Ascending aorta (tissue), 2 donors: ENCODE data around the gene INTS3. TPM values are rescaled to one million over a fixed set of nuclear protein-coding genes. Genes with fewer than 3 reads are reported as not detected.

ENCODE experiments used
- DNase-seq, 2 donors: peaks; one replicate each; pipeline ENCODE4 v3.0.0-alpha.2; 2019; ENCODE audit warnings: low spot score in 2 of 2
- H3K27ac ChIP-seq, 2 donors: fragments of 200-600 bp; sonication (generic); one replicate each; pipeline ENCODE4 v1.5.1; 2016 to 2017; ENCODE audit warnings: mild to moderate bottlenecking in 1 of 2
- H3K27me3 ChIP-seq: fragments of 200-600 bp; sonication (generic); one replicate; pipeline ENCODE4 v1.5.1; 2017
- H3K36me3 ChIP-seq, 2 donors: fragments of 200-600 bp; sonication (generic); one replicate each; pipeline ENCODE4 v1.5.1; 2016
- H3K4me1 ChIP-seq, 2 donors: fragments of 200-600 bp; sonication (generic); one replicate each; pipeline ENCODE4 v1.5.1; 2016 to 2017; ENCODE audit warnings: mild to moderate bottlenecking in 1 of 2
- H3K4me3 ChIP-seq, 2 donors: fragments of 200-600 bp; sonication (generic); one replicate each; pipeline ENCODE4 v1.5.1; 2016 to 2017; ENCODE audit warnings: mild to moderate bottlenecking in 1 of 2
- H3K9me3 ChIP-seq, 2 donors: fragments of 200-600 bp; sonication (generic); one replicate each; pipeline ENCODE4 v1.5.1; 2016
- CTCF ChIP-seq, 3 experiments: fragments of 200-600 bp in 2 of 3; fragments of 450-650 bp in 1 of 3; sonication (generic) in 2 of 3; IDR thresholded peaks; one replicate each; pipeline ENCODE4 v1.5.1; 2016 to 2019; ENCODE audit warnings: antibody characterized with exemption in 3 of 3, mild to moderate bottlenecking in 1 of 3, moderate library complexity in 1 of 3
- intact Hi-C: fragments of 100-400 bp; cut with DNase I; formaldehyde crosslinking; loops from one replicate; pipeline ENCODE4 v1.15.1; 2023
- total RNA-seq: library from RNA; depleted of rRNA; stranded (reverse); fragments of >200 nt; gene quantifications from one replicate; pipeline ENCODE4 v1.1.0, GENCODE V29; 2016

INTS3 gene
- total RNA-seq, 1 donor from 2014 or later = 55.9 TPM

- peaks cover 63 to 91% of the 10 kb centered on the region in 2 donors for H3K36me3 ChIP-seq
- DNase-seq = no peak
- no peaks in the 10 kb centered on the region for H3K27me3 ChIP-seq
- H3K4me3 ChIP-seq = no peak overlapping the region
- H3K4me1 ChIP-seq = peaks cover 0 to 16% of the 10 kb centered on the region in 2 donors
- intact Hi-C loops = no loop called here
- no peaks in the 10 kb centered on the region for H3K9me3 ChIP-seq
- H3K27ac ChIP-seq = peak overlapping the region; percentile 47 to 54
- no peak for TF ChIP-seq CTCF (IDR thresholded peaks at IDR 0.05)
Measured at GRCh38 chr1:153767519-153767918, 39.7 kb downstream of the INTS3 start.

GRCh38 chr1:153768316-153769181 lies 40.7 kb downstream of the INTS3 start:
- Histone ChIP-seq H3K4me3 (no peak overlapping the region), H3K9me3 (no peaks in the 10 kb centered on the region), H3K4me1 (peaks cover 0 to 18% of the 10 kb centered on the region in 2 donors), H3K27me3 (no peaks in the 10 kb centered on the region), H3K36me3 (peaks cover 63 to 91% of the 10 kb centered on the region in 2 donors), H3K27ac (peak overlapping the region; percentile 33 to 72)
- intact Hi-C loops = no loop called here
- no peak for TF ChIP-seq CTCF (IDR thresholded peaks at IDR 0.05)
- DNase-seq = no peak

- H3K4me3 ChIP-seq = no peak overlapping the region
- intact Hi-C loops = no loop called here
- no peak for DNase-seq
- H3K27me3 ChIP-seq = no peaks in the 10 kb centered on the region
- H3K36me3 ChIP-seq = peaks cover 64 to 84% of the 10 kb centered on the region in 2 donors
- no peaks in the 10 kb centered on the region for H3K9me3 ChIP-seq
- peaks cover 3 to 25% of the 10 kb centered on the region in 2 donors for H3K4me1 ChIP-seq
- no peak for TF ChIP-seq CTCF (IDR thresholded peaks at IDR 0.05)
- peak overlapping the region; percentile 33 to 72 for H3K27ac ChIP-seq
Measured at GRCh38 chr1:153769221-153769620, 41.4 kb downstream of the INTS3 start.

- H3K27ac ChIP-seq = peak overlapping the region; percentile 57 to 72
- peaks cover 5 to 31% of the 10 kb centered on the region in 2 donors for H3K4me1 ChIP-seq
- TF ChIP-seq CTCF (IDR thresholded peaks at IDR 0.05) = no peak
- no peaks in the 10 kb centered on the region for H3K27me3 ChIP-seq
- peaks cover 50 to 68% of the 10 kb centered on the region in 2 donors for H3K36me3 ChIP-seq
- no peaks in the 10 kb centered on the region for H3K9me3 ChIP-seq
- no peak overlapping the region for H3K4me3 ChIP-seq
- intact Hi-C loops = loop anchor here (5.0 to 10.0 kb wide), 2 partner anchors 198 to 236 kb away; partner anchors contain the start of gene S100A6
- DNase-seq = no peak
Measured at GRCh38 chr1:153770797-153771196, 42.9 kb downstream of the INTS3 start.

- peak overlapping the region; percentile 57 to 72 for H3K27ac ChIP-seq
- H3K4me1 ChIP-seq = peaks cover 5 to 32% of the 10 kb centered on the region in 2 donors
- H3K27me3 ChIP-seq = no peaks in the 10 kb centered on the region
- no peak for DNase-seq
- H3K36me3 ChIP-seq = peaks cover 50 to 65% of the 10 kb centered on the region in 2 donors
- no peak overlapping the region for H3K4me3 ChIP-seq
- intact Hi-C loops = loop anchor here (5.0 to 10.0 kb wide), 2 partner anchors 199 to 236 kb away; partner anchors contain the start of gene S100A6
- no peak for TF ChIP-seq CTCF (IDR thresholded peaks at IDR 0.05)
- H3K9me3 ChIP-seq = no peaks in the 10 kb centered on the region
Measured at GRCh38 chr1:153771261-153771660, 43.4 kb downstream of the INTS3 start.
